GM12874 (cell line): Measurements from ENCODE around the gene ATG5.

ENCODE experiments used
- CTCF ChIP-seq: IDR thresholded peaks from 2 replicates; pipeline ENCODE4 v1.5.1; 2011; ENCODE audit warnings: low read depth, mild to moderate bottlenecking, control low read depth, low read length, moderate library complexity; ENCODE audit not compliant: insufficient read depth

The ATG5 gene

GRCh38 chr6:106270414-106270813 is 55.1 kb downstream of the ATG5 start:
- no peak for TF ChIP-seq CTCF

- no peak for TF ChIP-seq CTCF
Observed at GRCh38 chr6:106258726-106259125, 66.8 kb downstream of the ATG5 start.

- no peak for TF ChIP-seq CTCF
Observed at GRCh38 chr6:106257195-106257594, 68.4 kb downstream of the ATG5 start.

- TF ChIP-seq CTCF: no peak
Observed at GRCh38 chr6:106256201-106256968, 69.2 kb downstream of the ATG5 start.

GRCh38 chr6:106255306-106255705 is 70.3 kb downstream of the ATG5 start:
- no peak for TF ChIP-seq CTCF

GRCh38 chr6:106254636-106255035 is 70.9 kb downstream of the ATG5 start:
- no peak for TF ChIP-seq CTCF

GRCh38 chr6:106253731-106254130 is 71.8 kb downstream of the ATG5 start:
- TF ChIP-seq CTCF: no peak
